Left ventricle myocardium inferior (tissue), 1 donor: ENCODE measurements around the gene DCAF11. TPM values are rescaled to one million over a fixed set of nuclear protein-coding genes. Genes with fewer than 3 reads are reported as not detected.

Experiments used
- DNase-seq: peaks from one replicate; pipeline ENCODE4 v3.0.0-alpha.2; 2020
- H3K27ac ChIP-seq: fragments of 200-600 bp; replicated peaks from 2 replicates; pipeline ENCODE4 v1.8.0; 2021
- H3K27me3 ChIP-seq: fragments of 200-600 bp; 2 replicates; pipeline ENCODE4 v1.8.0; 2021; ENCODE audit warnings: low read depth
- H3K36me3 ChIP-seq: fragments of 200-600 bp; 2 replicates; pipeline ENCODE4 v1.8.0; 2021
- H3K4me1 ChIP-seq: fragments of 200-600 bp; 2 replicates; pipeline ENCODE4 v1.8.0; 2021
- H3K4me3 ChIP-seq: fragments of 200-600 bp; 2 replicates; pipeline ENCODE4 v1.8.0; 2021; ENCODE audit warnings: mild to moderate bottlenecking, moderate library complexity
- H3K9me3 ChIP-seq: fragments of 200-600 bp; replicated peaks from 2 replicates; pipeline ENCODE4 v1.8.0; 2021
- CTCF ChIP-seq: fragments of 200-600 bp; IDR thresholded peaks from 2 replicates; pipeline ENCODE4 v1.8.0; 2021; ENCODE audit warnings: antibody characterized with exemption, mild to moderate bottlenecking, borderline replicate concordance
- intact Hi-C: fragments of 100-400 bp; cut with micrococcal nuclease; formaldehyde crosslinking; loops from one replicate; pipeline ENCODE4 v1.11.0; 2022
- total RNA-seq: library from RNA; stranded (reverse); fragmentation: NEBNext Ultra II Directional; extraction: Animal tissue kit (Norgen Biotek cat#: 25700); gene quantifications from one replicate; pipeline ENCODE4 v1.2.1, GENCODE V29; 2021
- donor health status: DM: no; HTN: yes; CAD: no; lungs with severe emphysema.

Gene DCAF11
- total RNA-seq, 1 donor from 2014 or later: 74.7 TPM

DNA sequence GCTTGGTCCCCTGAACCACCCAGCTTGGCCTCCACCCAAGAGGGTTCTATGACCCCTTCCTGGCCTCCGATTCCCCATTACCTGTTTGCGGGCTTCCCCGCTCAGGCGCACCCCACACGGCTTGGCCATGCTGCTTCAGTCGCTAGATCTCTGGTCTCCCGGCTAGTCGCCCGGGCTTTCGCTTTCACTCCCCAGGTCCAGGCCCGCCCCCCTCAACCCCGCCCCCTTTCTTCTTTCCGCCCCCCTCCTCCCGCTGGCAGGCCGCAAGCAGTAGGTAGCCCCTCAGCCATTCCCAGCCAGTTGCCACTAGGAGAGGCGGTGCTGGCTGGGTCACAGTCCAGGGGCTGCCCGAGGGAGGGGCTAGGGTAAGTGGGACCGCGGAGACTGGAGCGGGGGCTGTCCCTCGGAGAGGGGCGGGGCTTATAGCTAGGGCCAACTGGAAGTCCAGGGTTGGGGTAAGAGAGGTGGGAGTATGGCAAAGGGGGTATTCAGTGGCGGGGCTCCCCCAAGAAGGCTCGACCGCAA is 31.9 kb downstream of the DCAF11 start, which contains the start of gene PSME2:
Gene PSME2 (minus strand): TSS at position 158 of the 525 bp plus-strand sequence. CDS start 29 bp downstream, at position 129.
- Histone ChIP-seq H3K9me3 (no peaks in the 10 kb centered on the region), H3K4me1 (peaks cover 61% of the 10 kb centered on the region), H3K27me3 (no peaks in the 10 kb centered on the region), H3K27ac (peak within 1 kb of the TSS; percentile 98), H3K36me3 (peaks cover 45% of the 10 kb centered on the region), H3K4me3 (peak within 1 kb of the TSS; percentile 99)
- peak; percentile 93 for DNase-seq
- intact Hi-C loops: no loop called here
- no peak for TF ChIP-seq CTCF

DNA sequence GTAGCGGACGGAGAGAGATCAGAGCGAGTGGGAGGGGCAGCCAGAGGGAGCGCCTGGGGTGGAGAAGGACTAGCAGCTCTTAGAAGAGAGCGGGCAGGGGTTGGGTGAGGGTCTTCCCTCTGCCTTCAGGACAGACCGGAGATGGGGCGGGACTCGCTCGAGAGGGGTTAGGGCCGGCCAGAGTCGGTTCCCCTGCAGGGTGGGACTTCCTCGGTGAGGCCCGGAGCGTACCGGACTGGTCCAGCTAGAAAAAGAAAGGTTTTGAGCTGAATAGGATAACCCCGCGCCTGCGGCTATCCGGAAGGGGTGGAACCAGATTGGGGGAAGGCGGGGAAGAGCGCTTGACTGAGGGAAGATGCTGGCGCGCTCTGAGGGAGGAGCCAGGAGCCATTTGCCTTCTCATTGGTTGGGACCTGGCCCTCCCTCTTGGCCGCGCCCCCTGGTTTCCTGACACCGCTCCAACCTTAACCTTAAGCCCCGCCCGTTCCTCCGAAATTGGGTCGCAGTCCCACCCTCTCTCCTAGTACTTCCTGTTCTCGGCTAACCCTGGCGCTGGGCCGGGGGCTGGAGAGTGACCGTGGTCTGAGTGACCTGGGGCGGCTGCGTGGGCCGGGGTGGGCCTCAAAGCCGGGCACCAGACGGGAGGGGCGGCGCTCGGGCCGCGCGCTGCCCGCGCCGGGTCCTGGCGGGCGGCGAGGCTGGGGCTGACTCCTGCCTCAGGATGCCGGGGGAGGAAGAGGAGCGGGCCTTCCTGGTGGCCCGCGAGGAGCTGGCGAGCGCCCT is 32.6 kb downstream of the DCAF11 start, which contains the start of gene RNF31:
Gene RNF31 (plus strand): TSS at position 521 of the 783 bp plus-strand sequence. CDS start 201 bp downstream, at position 722.
- Histone ChIP-seq H3K36me3 (peaks cover 51% of the 10 kb centered on the region), H3K4me1 (peaks cover 56% of the 10 kb centered on the region), H3K27me3 (no peaks in the 10 kb centered on the region), H3K27ac (peak within 1 kb of the TSS; percentile 98), H3K4me3 (peak within 1 kb of the TSS; percentile 99), H3K9me3 (no peaks in the 10 kb centered on the region)
- DNase-seq: peak; percentile 99
- TF ChIP-seq CTCF: no peak
- intact Hi-C loops: no loop called here

- no peak for TF ChIP-seq CTCF
- intact Hi-C loops: no loop called here
These were observed 33.3 kb downstream of the DCAF11 start for GRCh38 chr14:24147761-24148428.

GRCh38 chr14:24149302-24149969 is 34.9 kb downstream of the DCAF11 start:
- no peak for DNase-seq
- H3K27me3 ChIP-seq: no peaks in the 10 kb centered on the region
- H3K4me3 ChIP-seq: no peak overlapping the region
- intact Hi-C loops: no loop called here
- peaks cover 60% of the 10 kb centered on the region for H3K36me3 ChIP-seq
- no peaks in the 10 kb centered on the region for H3K9me3 ChIP-seq
- peaks cover 49% of the 10 kb centered on the region for H3K4me1 ChIP-seq
- no peak overlapping the region for H3K27ac ChIP-seq
- TF ChIP-seq CTCF: no peak

More at GRCh38 chr14:24147761-24148428, 33.3 kb downstream of the DCAF11 start:
- no peak for DNase-seq
- Histone ChIP-seq H3K36me3 (peaks cover 59% of the 10 kb centered on the region), H3K9me3 (no peaks in the 10 kb centered on the region), H3K27me3 (no peaks in the 10 kb centered on the region), H3K4me1 (peaks cover 52% of the 10 kb centered on the region), H3K4me3 (peak overlapping the region; percentile 99), H3K27ac (peak overlapping the region; percentile 98)

GRCh38 chr14:24150061-24150460 is 35.5 kb downstream of the DCAF11 start:
- DNase-seq: no peak
- Histone ChIP-seq H3K36me3 (peaks cover 66% of the 10 kb centered on the region), H3K4me3 (no peak overlapping the region), H3K27ac (no peak overlapping the region), H3K9me3 (no peaks in the 10 kb centered on the region), H3K4me1 (peaks cover 46% of the 10 kb centered on the region), H3K27me3 (no peaks in the 10 kb centered on the region)
- no peak for TF ChIP-seq CTCF
- intact Hi-C loops: no loop called here
